ENCODE data around the gene GRID2IP.

DNA sequence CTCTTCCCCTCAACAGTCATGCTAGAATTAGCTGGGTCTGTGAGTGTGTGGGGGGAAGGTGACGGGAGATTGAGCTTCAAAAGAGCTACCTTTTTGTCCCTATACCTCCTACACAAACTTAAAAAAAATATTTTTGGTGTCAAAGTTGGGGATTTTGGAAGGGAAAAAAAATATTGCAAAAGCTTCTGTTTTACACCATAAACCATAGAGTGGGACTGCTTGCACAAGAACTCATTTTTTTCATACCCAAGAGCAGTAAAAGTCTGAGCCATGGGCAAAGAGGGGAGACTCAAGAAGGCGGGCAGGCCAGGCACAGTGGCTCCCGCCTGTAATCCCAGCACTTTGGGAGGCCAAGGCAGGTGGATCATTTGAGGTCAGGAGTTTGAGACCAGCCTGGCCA, 16.6 kb upstream of the GRID2IP start:
- no peak for TF ChIP-seq CTCF (IDR thresholded peaks at IDR 0.05)
- TF ChIP-seq EZH2 (IDR thresholded peaks at IDR 0.05; ENCODE audit: borderline replicate concordance, insufficient read depth, low read depth, low read length, poor library complexity, severe bottlenecking): no peak

Data from B cell (primary cell).